ENCODE data around the gene ATG2B.

Gene ATG2B

GRCh38 chr14:96284430-96284829 lies 78.7 kb downstream of the ATG2B start:
- intact Hi-C loops (cut with micrococcal nuclease): no loop called here
- Mint-ChIP-seq H3K4me1 (ENCODE audit: low read depth) (no peaks in the 10 kb centered on the region), H3K9me3 (no peaks in the 10 kb centered on the region), H3K4me3 (no peak overlapping the region), H3K27me3 (no peaks in the 10 kb centered on the region), H3K27ac (no peak overlapping the region), H3K36me3 (ENCODE audit: low read depth) (peaks cover 55% of the 10 kb centered on the region)

- peaks cover 51% of the 10 kb centered on the region for H3K36me3 Mint-ChIP-seq (ENCODE audit: low read depth)
- intact Hi-C loops (cut with micrococcal nuclease): no loop called here
- no peak overlapping the region for H3K4me3 Mint-ChIP-seq
- H3K9me3 Mint-ChIP-seq: no peaks in the 10 kb centered on the region
- no peak overlapping the region for H3K27ac Mint-ChIP-seq
- H3K4me1 Mint-ChIP-seq (ENCODE audit: low read depth): no peaks in the 10 kb centered on the region
- no peaks in the 10 kb centered on the region for H3K27me3 Mint-ChIP-seq
Measured at GRCh38 chr14:96284008-96284407, 79.1 kb downstream of the ATG2B start.

GRCh38 chr14:96281486-96281885 lies 81.7 kb downstream of the ATG2B start:
- intact Hi-C loops (cut with micrococcal nuclease): no loop called here
- peaks cover 8% of the 10 kb centered on the region for H3K9me3 Mint-ChIP-seq
- H3K4me3 Mint-ChIP-seq: no peak overlapping the region
- peaks cover 27% of the 10 kb centered on the region for H3K36me3 Mint-ChIP-seq (ENCODE audit: low read depth)
- no peak overlapping the region for H3K27ac Mint-ChIP-seq
- peaks cover 3% of the 10 kb centered on the region for H3K27me3 Mint-ChIP-seq
- no peaks in the 10 kb centered on the region for H3K4me1 Mint-ChIP-seq (ENCODE audit: low read depth)

GRCh38 chr14:96280104-96280503 lies 83.0 kb downstream of the ATG2B start:
- Mint-ChIP-seq H3K27me3 (peaks cover 3% of the 10 kb centered on the region), H3K9me3 (peaks cover 8% of the 10 kb centered on the region), H3K4me1 (ENCODE audit: low read depth) (no peaks in the 10 kb centered on the region), H3K27ac (no peak overlapping the region), H3K36me3 (ENCODE audit: low read depth) (peaks cover 16% of the 10 kb centered on the region), H3K4me3 (no peak overlapping the region)
- intact Hi-C loops (cut with micrococcal nuclease): no loop called here

GRCh38 chr14:96279564-96279963 lies 83.6 kb downstream of the ATG2B start:
- intact Hi-C loops (cut with micrococcal nuclease): no loop called here
- Mint-ChIP-seq H3K27ac (no peak overlapping the region), H3K9me3 (peaks cover 8% of the 10 kb centered on the region), H3K4me1 (ENCODE audit: low read depth) (no peaks in the 10 kb centered on the region), H3K4me3 (no peak overlapping the region), H3K27me3 (peaks cover 3% of the 10 kb centered on the region), H3K36me3 (ENCODE audit: low read depth) (peaks cover 11% of the 10 kb centered on the region)

GRCh38 chr14:96277890-96278289 lies 85.3 kb downstream of the ATG2B start:
- H3K36me3 Mint-ChIP-seq (ENCODE audit: low read depth): peaks cover under 1% of the 10 kb centered on the region
- no peak overlapping the region for H3K27ac Mint-ChIP-seq
- H3K4me1 Mint-ChIP-seq (ENCODE audit: low read depth): no peaks in the 10 kb centered on the region
- intact Hi-C loops (cut with micrococcal nuclease): no loop called here
- H3K4me3 Mint-ChIP-seq: no peak overlapping the region
- peaks cover 8% of the 10 kb centered on the region for H3K9me3 Mint-ChIP-seq
- H3K27me3 Mint-ChIP-seq: peaks cover 3% of the 10 kb centered on the region

GRCh38 chr14:96275177-96276112 lies 87.7 kb downstream of the ATG2B start:
- Mint-ChIP-seq H3K27me3 (peaks cover 3% of the 10 kb centered on the region), H3K27ac (no peak overlapping the region), H3K4me3 (no peak overlapping the region), H3K36me3 (ENCODE audit: low read depth) (no peaks in the 10 kb centered on the region), H3K9me3 (peaks cover 8% of the 10 kb centered on the region), H3K4me1 (ENCODE audit: low read depth) (no peaks in the 10 kb centered on the region)
- intact Hi-C loops (cut with micrococcal nuclease): loop anchor here (2.0 kb wide), 1 partner anchor 175 kb away; no protein-coding TSS in a partner anchor

GRCh38 chr14:96274543-96274942 lies 88.6 kb downstream of the ATG2B start:
- peaks cover 3% of the 10 kb centered on the region for H3K27me3 Mint-ChIP-seq
- peaks cover 8% of the 10 kb centered on the region for H3K9me3 Mint-ChIP-seq
- H3K36me3 Mint-ChIP-seq (ENCODE audit: low read depth): no peaks in the 10 kb centered on the region
- intact Hi-C loops (cut with micrococcal nuclease): loop anchor here (2.0 kb wide), 1 partner anchor 174 kb away; no protein-coding TSS in a partner anchor
- H3K27ac Mint-ChIP-seq: no peak overlapping the region
- H3K4me3 Mint-ChIP-seq: no peak overlapping the region
- no peaks in the 10 kb centered on the region for H3K4me1 Mint-ChIP-seq (ENCODE audit: low read depth)

- Mint-ChIP-seq H3K27ac (no peak overlapping the region), H3K4me1 (ENCODE audit: low read depth) (no peaks in the 10 kb centered on the region), H3K27me3 (peaks cover 4% of the 10 kb centered on the region), H3K9me3 (peaks cover 8% of the 10 kb centered on the region), H3K36me3 (ENCODE audit: low read depth) (no peaks in the 10 kb centered on the region), H3K4me3 (no peak overlapping the region)
- intact Hi-C loops (cut with micrococcal nuclease): loop anchor here (2.0 kb wide), 1 partner anchor 173 kb away; no protein-coding TSS in a partner anchor
Measured at GRCh38 chr14:96274122-96274521, 89.0 kb downstream of the ATG2B start.

- H3K27ac Mint-ChIP-seq: no peak overlapping the region
- H3K4me1 Mint-ChIP-seq (ENCODE audit: low read depth): no peaks in the 10 kb centered on the region
- H3K4me3 Mint-ChIP-seq: no peak overlapping the region
- no peaks in the 10 kb centered on the region for H3K36me3 Mint-ChIP-seq (ENCODE audit: low read depth)
- intact Hi-C loops (cut with micrococcal nuclease): loop anchor here (2.0 kb wide), 1 partner anchor 173 kb away; no protein-coding TSS in a partner anchor
- peaks cover 4% of the 10 kb centered on the region for H3K27me3 Mint-ChIP-seq
- H3K9me3 Mint-ChIP-seq: peaks cover 8% of the 10 kb centered on the region
Measured at GRCh38 chr14:96273629-96274028, 89.5 kb downstream of the ATG2B start.

- peaks cover 5% of the 10 kb centered on the region for H3K9me3 Mint-ChIP-seq
- H3K4me3 Mint-ChIP-seq: no peak overlapping the region
- H3K27me3 Mint-ChIP-seq: peaks cover 4% of the 10 kb centered on the region
- no peak overlapping the region for H3K27ac Mint-ChIP-seq
- H3K36me3 Mint-ChIP-seq (ENCODE audit: low read depth): no peaks in the 10 kb centered on the region
- intact Hi-C loops (cut with micrococcal nuclease): no loop called here
- no peaks in the 10 kb centered on the region for H3K4me1 Mint-ChIP-seq (ENCODE audit: low read depth)
Measured at GRCh38 chr14:96272777-96273473, 90.2 kb downstream of the ATG2B start.

GRCh38 chr14:96271421-96271762 lies 91.7 kb downstream of the ATG2B start:
- intact Hi-C loops (cut with micrococcal nuclease): no loop called here
- no peaks in the 10 kb centered on the region for H3K36me3 Mint-ChIP-seq (ENCODE audit: low read depth)
- peaks cover 2% of the 10 kb centered on the region for H3K27me3 Mint-ChIP-seq
- no peaks in the 10 kb centered on the region for H3K4me1 Mint-ChIP-seq (ENCODE audit: low read depth)
- no peak overlapping the region for H3K4me3 Mint-ChIP-seq
- no peaks in the 10 kb centered on the region for H3K9me3 Mint-ChIP-seq
- no peak overlapping the region for H3K27ac Mint-ChIP-seq

- H3K9me3 Mint-ChIP-seq: no peaks in the 10 kb centered on the region
- H3K36me3 Mint-ChIP-seq (ENCODE audit: low read depth): no peaks in the 10 kb centered on the region
- H3K4me3 Mint-ChIP-seq: no peak overlapping the region
- peaks cover 2% of the 10 kb centered on the region for H3K27me3 Mint-ChIP-seq
- no peaks in the 10 kb centered on the region for H3K4me1 Mint-ChIP-seq (ENCODE audit: low read depth)
- no peak overlapping the region for H3K27ac Mint-ChIP-seq
- intact Hi-C loops (cut with micrococcal nuclease): no loop called here
Measured at GRCh38 chr14:96270565-96271420, 92.3 kb downstream of the ATG2B start.

- no peaks in the 10 kb centered on the region for H3K36me3 Mint-ChIP-seq (ENCODE audit: low read depth)
- intact Hi-C loops (cut with micrococcal nuclease): no loop called here
- no peaks in the 10 kb centered on the region for H3K9me3 Mint-ChIP-seq
Measured at GRCh38 chr14:96269359-96269710, 93.8 kb downstream of the ATG2B start.

More at GRCh38 chr14:96269359-96269710, 93.8 kb downstream of the ATG2B start:
- Mint-ChIP-seq H3K27me3 (peaks cover 2% of the 10 kb centered on the region), H3K4me3 (no peak overlapping the region), H3K4me1 (ENCODE audit: low read depth) (no peaks in the 10 kb centered on the region), H3K27ac (no peak overlapping the region)

Measured in dendritic cell treated with granulocyte-macrophage colony-stimulating factor and Interleukin-4, amounts not matched to agents 40 ng/mL and 50 ng/mL, for 4 days (primary cell).